HepG2 (cell line): ENCODE data around the gene NEIL1. TPM values are rescaled to one million over a fixed set of nuclear protein-coding genes. Genes with fewer than 3 reads are reported as not detected.

ENCODE experiments used
- ELF1 ChIP-seq: sonication (generic); formaldehyde crosslinking; IDR thresholded peaks from 2 replicates; pipeline ENCODE4 v1.4.0; 2020; ENCODE audit warnings: missing genetic modification reagents
- ELK4 ChIP-seq: sonication (generic); formaldehyde crosslinking; IDR thresholded peaks from 2 replicates; pipeline ENCODE4 v1.9.0; 2021; ENCODE audit warnings: missing genetic modification reagents, borderline replicate concordance
- MLLT10 ChIP-seq: sonication (generic); formaldehyde crosslinking; IDR thresholded peaks from 2 replicates; pipeline ENCODE4 v1.4.0; 2020; ENCODE audit warnings: missing genetic modification reagents
- NR2F2 ChIP-seq: IDR thresholded peaks from 2 replicates; pipeline ENCODE4 v1.6.1; 2012; ENCODE audit warnings: low read depth, inconsistent platforms, borderline replicate concordance
- PRMT3 ChIP-seq: sonication (generic); formaldehyde crosslinking; IDR thresholded peaks from 2 replicates; pipeline ENCODE4 v1.8.1; 2022; ENCODE audit warnings: low read depth, mild to moderate bottlenecking, moderate library complexity, missing genetic modification reagents, borderline replicate concordance
- SMAD3 ChIP-seq: sonication (generic); formaldehyde crosslinking; IDR thresholded peaks from 2 replicates; pipeline ENCODE4 v1.4.0; 2020; ENCODE audit warnings: missing genetic modification reagents
- TFDP2 ChIP-seq: sonication (generic); formaldehyde crosslinking; IDR thresholded peaks from 2 replicates; pipeline ENCODE4 v1.4.0; 2020; ENCODE audit warnings: missing genetic modification reagents
- ZBTB25 ChIP-seq: IDR thresholded peaks from 2 replicates; pipeline ENCODE4 v1.6.1; 2018; ENCODE audit warnings: missing genetic modification reagents
- ZFP90 ChIP-seq: sonication (generic); formaldehyde crosslinking; IDR thresholded peaks from 2 replicates; pipeline ENCODE4 v1.8.0; 2022; ENCODE audit warnings: missing genetic modification reagents, mild to moderate bottlenecking, inconsistent platforms, borderline replicate concordance
- ZIK1 ChIP-seq: sonication (generic); formaldehyde crosslinking; IDR thresholded peaks from 2 replicates; pipeline ENCODE4 v1.5.0; 2020; ENCODE audit warnings: mild to moderate bottlenecking, low read depth, missing genetic modification reagents, borderline replicate concordance
- ZNF256 ChIP-seq: sonication (generic); formaldehyde crosslinking; conservative IDR thresholded peaks from 2 replicates; pipeline ENCODE4 v1.4.0; 2020; ENCODE audit warnings: missing genetic modification reagents
- ZNF280D ChIP-seq: sonication (generic); formaldehyde crosslinking; IDR thresholded peaks from 2 replicates; pipeline ENCODE4 v1.5.1; 2020; ENCODE audit warnings: mild to moderate bottlenecking, missing genetic modification reagents
- ZNF3 ChIP-seq: IDR thresholded peaks from 2 replicates; pipeline ENCODE4 v1.7.0; 2017; ENCODE audit warnings: inconsistent platforms
- ZNF337 ChIP-seq: sonication (generic); formaldehyde crosslinking; IDR thresholded peaks from 2 replicates; pipeline ENCODE4 v1.5.1; 2020; ENCODE audit warnings: missing genetic modification reagents, low read depth, mild to moderate bottlenecking, borderline replicate concordance
- ZNF468 ChIP-seq: sonication (generic); formaldehyde crosslinking; IDR thresholded peaks from 2 replicates; pipeline ENCODE4 v1.8.0; 2022; ENCODE audit warnings: mild to moderate bottlenecking, moderate library complexity, missing genetic modification reagents
- ZNF496 ChIP-seq: sonication (generic); formaldehyde crosslinking; IDR thresholded peaks from 2 replicates; pipeline ENCODE4 v1.8.1; 2023; ENCODE audit warnings: mild to moderate bottlenecking, moderate library complexity, missing genetic modification reagents; ENCODE audit not compliant: insufficient replicate concordance
- ZNF772 ChIP-seq: sonication (generic); formaldehyde crosslinking; IDR thresholded peaks from 2 replicates; pipeline ENCODE4 v1.5.0; 2020; ENCODE audit warnings: mild to moderate bottlenecking, missing genetic modification reagents
- ZNF781 ChIP-seq: sonication (generic); formaldehyde crosslinking; IDR thresholded peaks from 2 replicates; pipeline ENCODE4 v1.5.1; 2020; ENCODE audit warnings: borderline replicate concordance, mild to moderate bottlenecking, missing genetic modification reagents; ENCODE audit errors: not compliant biosample characterization
- ZNF782 ChIP-seq: sonication (generic); formaldehyde crosslinking; IDR thresholded peaks from 2 replicates; pipeline ENCODE4 v1.4.0; 2020; ENCODE audit warnings: missing genetic modification reagents, mild to moderate bottlenecking, borderline replicate concordance
- polyA plus RNA-seq, 8 experiments: library from polyadenylated mRNA; depleted of rRNA in 3 of 8; stranded (reverse) in 7 of 8; unstranded in 1 of 8; fragments of >200 nt; fragmentation: Illumina TruSeq in 4 of 8; extraction: Trizol in 4 of 8; gene quantifications; 2 replicates each; pipeline versions ENCODE4 v1.2.1 to v1.2.3, GENCODE V29; 2011 to 2016; ENCODE audit warnings: low read depth in 4 of 8, missing spikeins in 1 of 8, mixed read lengths in 1 of 8; ENCODE audit not compliant: insufficient read depth in 1 of 8
- total RNA-seq, 5 experiments: library from RNA; depleted of rRNA; stranded (reverse); fragments of >200 nt; fragmentation: Illumina TruSeq; extraction: Trizol; gene quantifications; 2 replicates each; pipeline ENCODE4 v1.2.3, GENCODE V29; 2016; ENCODE audit warnings: low read depth in 1 of 5

The NEIL1 gene
- total and polyA plus RNA-seq, 2 of the 13 experiments (the other 11 are each of a cell fraction or from before 2014, with no cell fraction given) = 10.4 to 15.5 TPM

- TF ChIP-seq ELF1 (CRISPR knock-in tag) = peak; percentile 91
- peak; percentile 70; the same call in 1 of the 2 replicates for TF ChIP-seq SMAD3 (CRISPR knock-in tag)
- TF ChIP-seq TFDP2 (CRISPR knock-in tag) = peak; percentile 63
- peak; percentile 51 for TF ChIP-seq ZNF781 (CRISPR knock-in tag)
- peak; percentile 73; the same call in 1 of the 2 replicates for TF ChIP-seq ZNF280D (CRISPR knock-in tag)
- TF ChIP-seq ZNF496 (CRISPR knock-in tag) = no peak
- TF ChIP-seq ZNF256 (CRISPR knock-in tag) = peak; percentile 45; the same call in 1 of the 2 replicates
- TF ChIP-seq ELK4 (CRISPR knock-in tag) = 0 out of 2 replicates have a peak, but pooled peaks have one; percentile 17
- TF ChIP-seq ZNF3 (CRISPR knock-in tag) = 0 out of 2 replicates have a peak, but pooled peaks have one; percentile 31
- TF ChIP-seq PRMT3 (CRISPR knock-in tag) = 0 out of 2 replicates have a peak, but pooled peaks have one; percentile 41
- TF ChIP-seq ZNF772 (CRISPR knock-in tag) = peak; percentile 78
- no peak for TF ChIP-seq ZNF468 (CRISPR knock-in tag)
- TF ChIP-seq ZIK1 (CRISPR knock-in tag) = peak; percentile 89; the same call in 1 of the 2 replicates
- TF ChIP-seq ZFP90 = no peak; the same call in 1 of the 2 replicates
- no peak for TF ChIP-seq MLLT10 (CRISPR knock-in tag)
- peak; percentile 74; the same call in 1 of the 2 replicates for TF ChIP-seq NR2F2
- TF ChIP-seq ZBTB25 = peak; percentile 90
- TF ChIP-seq ZNF337 = peak; percentile 83
- TF ChIP-seq ZNF782 (CRISPR knock-in tag) = no peak; the same call in 1 of the 2 replicates
Observed at GRCh38 chr15:75367913-75368688, 21.3 kb downstream of the NEIL1 start, which contains the start of gene MAN2C1 (continued).
